ENCODE data around the gene PPP1R1B. TPM values are rescaled to one million over a fixed set of nuclear protein-coding genes. Genes with fewer than 3 reads are reported as not detected.
A peak's percentile ranks its signal among the peaks of the same experiment; 100 is the strongest.

Gene PPP1R1B
- total RNA-seq, 1 donor from 2014 or later: not detected

- H3K36me3 Mint-ChIP-seq: peaks cover 4% of the 10 kb centered on the region
- H3K27ac Mint-ChIP-seq: no peak overlapping the region
- no peak overlapping the region for H3K27ac ChIP-seq
These were observed 39.0 kb downstream of the PPP1R1B start for GRCh38 chr17:39665642-39666224.

GRCh38 chr17:39666231-39666600 lies 39.5 kb downstream of the PPP1R1B start:
- Histone ChIP-seq H3K4me1 (peaks cover 32% of the 10 kb centered on the region), H3K27ac (no peak overlapping the region), H3K36me3 (no peaks in the 10 kb centered on the region), H3K9ac (no peak overlapping the region), H3K4me3 (no peak overlapping the region), H2AFZ (replicated peaks) (no peak overlapping the region), H3F3A (ENCODE audit: low read depth) (peaks cover 27% of the 10 kb centered on the region), H3K79me2 (ENCODE audit: low read depth) (no peaks in the 10 kb centered on the region), H4K20me1 (ENCODE audit: low read depth) (peaks cover 39% of the 10 kb centered on the region), H3K27me3 (peaks cover 65% of the 10 kb centered on the region), H3K9me3 (ENCODE audit: low read depth) (no peaks in the 10 kb centered on the region), H3K4me2 (no peak overlapping the region)
- no peak for DNase-seq (ENCODE audit: low spot score)
- Mint-ChIP-seq H3K9me3 (no peaks in the 10 kb centered on the region), H3K27ac (no peak overlapping the region), H3K4me3 (peak overlapping the region; percentile 57), H3K36me3 (peaks cover 2% of the 10 kb centered on the region), H3K27me3 (ENCODE audit: insufficient read depth, low read depth) (peaks cover 19% of the 10 kb centered on the region), H3K4me1 (peaks cover 17% of the 10 kb centered on the region)
- TF ChIP-seq EZH2 (IDR thresholded peaks at IDR 0.05): no peak
- no peak for TF ChIP-seq CTCF (IDR thresholded peaks at IDR 0.05)
- TF ChIP-seq EZH2phosphoT487 (IDR thresholded peaks at IDR 0.05): no peak

More at GRCh38 chr17:39665642-39666224, 39.0 kb downstream of the PPP1R1B start:
- peak; percentile 60 for DNase-seq (ENCODE audit: low spot score)
- Mint-ChIP-seq H3K4me1 (peaks cover 19% of the 10 kb centered on the region), H3K9me3 (no peaks in the 10 kb centered on the region), H3K27me3 (ENCODE audit: insufficient read depth, low read depth) (peaks cover 20% of the 10 kb centered on the region), H3K4me3 (peak overlapping the region; percentile 57)
- Histone ChIP-seq H3K9me3 (ENCODE audit: low read depth) (no peaks in the 10 kb centered on the region), H3K79me2 (ENCODE audit: low read depth) (no peaks in the 10 kb centered on the region), H3K27me3 (peaks cover 60% of the 10 kb centered on the region), H3F3A (ENCODE audit: low read depth) (peaks cover 27% of the 10 kb centered on the region), H2AFZ (replicated peaks) (no peak overlapping the region), H3K4me2 (no peak overlapping the region), H3K4me1 (peaks cover 32% of the 10 kb centered on the region), H3K4me3 (no peak overlapping the region), H3K36me3 (no peaks in the 10 kb centered on the region), H4K20me1 (ENCODE audit: low read depth) (peaks cover 43% of the 10 kb centered on the region), H3K9ac (no peak overlapping the region)
- TF ChIP-seq EZH2phosphoT487 (IDR thresholded peaks at IDR 0.05): no peak
- TF ChIP-seq CTCF (IDR thresholded peaks at IDR 0.05): peak; percentile 21
- no peak for TF ChIP-seq EZH2 (IDR thresholded peaks at IDR 0.05)

- Mint-ChIP-seq H3K9me3 (no peaks in the 10 kb centered on the region), H3K4me1 (peaks cover 13% of the 10 kb centered on the region), H3K27me3 (ENCODE audit: insufficient read depth, low read depth) (peaks cover 19% of the 10 kb centered on the region), H3K36me3 (peaks cover 2% of the 10 kb centered on the region), H3K27ac (no peak overlapping the region), H3K4me3 (peak overlapping the region; percentile 59)
- DNase-seq (ENCODE audit: low spot score): no peak
- Histone ChIP-seq H3K4me1 (peaks cover 32% of the 10 kb centered on the region), H3K36me3 (no peaks in the 10 kb centered on the region), H3K27ac (no peak overlapping the region), H3K9me3 (ENCODE audit: low read depth) (no peaks in the 10 kb centered on the region), H3K4me3 (no peak overlapping the region), H3K79me2 (ENCODE audit: low read depth) (no peaks in the 10 kb centered on the region), H2AFZ (replicated peaks) (no peak overlapping the region), H3F3A (ENCODE audit: low read depth) (peaks cover 27% of the 10 kb centered on the region), H3K4me2 (no peak overlapping the region), H3K9ac (no peak overlapping the region), H3K27me3 (peaks cover 68% of the 10 kb centered on the region), H4K20me1 (ENCODE audit: low read depth) (peaks cover 35% of the 10 kb centered on the region)
- TF ChIP-seq EZH2 (IDR thresholded peaks at IDR 0.05) (peak; percentile 18), EZH2phosphoT487 (IDR thresholded peaks at IDR 0.05) (no peak)
These were observed 40.0 kb downstream of the PPP1R1B start for GRCh38 chr17:39666601-39667261.
